GM10266 (cell line): ENCODE measurements around the gene SNAI3.

Source experiments
- DNase-seq: peaks from one replicate; pipeline ENCODE4 v3.0.0; 2012; ENCODE audit errors: extremely low spot score
- CTCF ChIP-seq: IDR thresholded peaks from 2 replicates; pipeline ENCODE4 v1.5.1; 2012; ENCODE audit warnings: mild to moderate bottlenecking, low read depth; ENCODE audit not compliant: control insufficient read depth, insufficient read depth; ENCODE audit errors: missing control alignments

SNAI3 gene

GRCh38 chr16:88710556-88710955, 24.2 kb upstream of the SNAI3 start:
- TF ChIP-seq CTCF, result no peak
- DNase-seq, result no peak

GRCh38 chr16:88706965-88707826, 20.9 kb upstream of the SNAI3 start:
- no peak for TF ChIP-seq CTCF
- no peak for DNase-seq

- no peak for TF ChIP-seq CTCF
- peak; percentile 99 for DNase-seq
These were observed 20.1 kb upstream of the SNAI3 start, which contains the start of the genes CTU2 and RNF166 for GRCh38 chr16:88706229-88706964. CTU2 (plus strand) TSS chr16:88706503; CDS start chr16:88706531, 28 bp downstream. RNF166 (minus strand) TSS chr16:88706408; CDS start chr16:88706325, 83 bp downstream.

- TF ChIP-seq CTCF, result no peak
- no peak for DNase-seq
These were observed 19.5 kb upstream of the SNAI3 start for GRCh38 chr16:88705801-88706228.

GRCh38 chr16:88705076-88705684, 18.9 kb upstream of the SNAI3 start:
- no peak for DNase-seq
- no peak for TF ChIP-seq CTCF

GRCh38 chr16:88703486-88704309, 17.4 kb upstream of the SNAI3 start:
- no peak for DNase-seq

More at GRCh38 chr16:88703486-88704309, 17.4 kb upstream of the SNAI3 start:
- no peak for TF ChIP-seq CTCF
